ENCODE data around the gene VEZT.

VEZT gene

DNA sequence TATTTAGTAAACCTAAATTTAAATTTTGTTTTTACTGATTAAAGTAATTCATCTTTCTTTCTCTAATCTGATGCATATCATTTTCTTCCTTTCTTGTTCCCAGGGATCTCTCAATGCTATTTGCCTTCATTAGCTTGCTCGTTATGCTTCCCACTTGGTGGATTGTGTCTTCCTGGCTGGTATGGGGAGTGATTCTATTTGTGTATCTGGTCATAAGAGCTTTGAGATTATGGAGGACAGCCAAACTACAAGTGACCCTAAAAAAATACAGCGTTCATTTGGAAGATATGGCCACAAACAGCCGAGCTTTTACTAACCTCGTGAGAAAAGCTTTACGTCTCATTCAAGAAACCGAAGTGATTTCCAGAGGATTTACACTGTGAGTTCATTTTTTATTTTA lies 48.6 kb downstream of the VEZT start:
- no peak for TF ChIP-seq ZNF8 (CRISPR knock-in tag; IDR thresholded peaks at IDR 0.05)
- TF ChIP-seq, protein P1, sequence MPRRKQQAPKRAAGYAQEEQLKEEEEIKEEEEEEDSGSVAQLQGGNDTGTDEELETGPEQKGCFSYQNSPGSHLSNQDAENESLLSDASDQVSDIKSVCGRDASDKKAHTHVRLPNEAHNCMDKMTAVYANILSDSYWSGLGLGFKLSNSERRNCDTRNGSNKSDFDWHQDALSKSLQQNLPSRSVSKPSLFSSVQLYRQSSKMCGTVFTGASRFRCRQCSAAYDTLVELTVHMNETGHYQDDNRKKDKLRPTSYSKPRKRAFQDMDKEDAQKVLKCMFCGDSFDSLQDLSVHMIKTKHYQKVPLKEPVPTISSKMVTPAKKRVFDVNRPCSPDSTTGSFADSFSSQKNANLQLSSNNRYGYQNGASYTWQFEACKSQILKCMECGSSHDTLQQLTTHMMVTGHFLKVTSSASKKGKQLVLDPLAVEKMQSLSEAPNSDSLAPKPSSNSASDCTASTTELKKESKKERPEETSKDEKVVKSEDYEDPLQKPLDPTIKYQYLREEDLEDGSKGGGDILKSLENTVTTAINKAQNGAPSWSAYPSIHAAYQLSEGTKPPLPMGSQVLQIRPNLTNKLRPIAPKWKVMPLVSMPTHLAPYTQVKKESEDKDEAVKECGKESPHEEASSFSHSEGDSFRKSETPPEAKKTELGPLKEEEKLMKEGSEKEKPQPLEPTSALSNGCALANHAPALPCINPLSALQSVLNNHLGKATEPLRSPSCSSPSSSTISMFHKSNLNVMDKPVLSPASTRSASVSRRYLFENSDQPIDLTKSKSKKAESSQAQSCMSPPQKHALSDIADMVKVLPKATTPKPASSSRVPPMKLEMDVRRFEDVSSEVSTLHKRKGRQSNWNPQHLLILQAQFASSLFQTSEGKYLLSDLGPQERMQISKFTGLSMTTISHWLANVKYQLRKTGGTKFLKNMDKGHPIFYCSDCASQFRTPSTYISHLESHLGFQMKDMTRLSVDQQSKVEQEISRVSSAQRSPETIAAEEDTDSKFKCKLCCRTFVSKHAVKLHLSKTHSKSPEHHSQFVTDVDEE (CRISPR knock-in tag; IDR thresholded peaks at IDR 0.05) = no peak
- no peak for TF ChIP-seq ZFP3 (CRISPR knock-in tag; IDR thresholded peaks at IDR 0.05)
- TF ChIP-seq SNAI2 (CRISPR knock-in tag; IDR thresholded peaks at IDR 0.05) = no peak
- TF ChIP-seq CSDC2 (CRISPR knock-in tag; IDR thresholded peaks at IDR 0.05) = no peak
- no peak for TF ChIP-seq TOX (CRISPR knock-in tag; IDR thresholded peaks at IDR 0.05; ENCODE audit: borderline replicate concordance)
- no peak for TF ChIP-seq PPARA (CRISPR knock-in tag; IDR thresholded peaks at IDR 0.05; ENCODE audit: borderline replicate concordance)
- no peak for TF ChIP-seq BACH2 (CRISPR knock-in tag; IDR thresholded peaks at IDR 0.05; ENCODE audit: borderline replicate concordance)
- no peak for TF ChIP-seq TCF4 (CRISPR knock-in tag; IDR thresholded peaks at IDR 0.05; ENCODE audit: borderline replicate concordance)
- no peak for ATAC-seq

- no peak for ATAC-seq
Observed at GRCh38 chr12:95269892-95270291, 52.3 kb downstream of the VEZT start.

DNA sequence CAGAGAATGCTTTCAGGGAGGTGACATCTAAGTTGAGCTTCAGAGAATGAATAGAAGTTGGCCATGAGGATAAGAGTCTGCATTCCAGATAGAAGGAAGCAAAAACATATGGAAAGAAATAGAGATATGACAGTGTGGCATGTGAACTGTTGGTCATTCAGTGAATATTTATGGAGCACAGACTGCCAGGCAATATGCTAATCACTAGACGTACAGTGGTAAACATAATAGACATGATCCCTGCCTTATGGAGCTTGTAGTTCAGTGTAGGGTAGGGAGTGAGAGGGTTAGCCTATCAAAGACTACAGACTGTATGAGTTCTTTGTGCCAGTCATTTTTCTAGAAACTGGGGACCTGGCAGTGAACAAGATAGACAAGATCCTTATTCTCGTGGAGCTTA lies 53.9 kb downstream of the VEZT start:
- no peak for ATAC-seq
- TF ChIP-seq, protein P2, sequence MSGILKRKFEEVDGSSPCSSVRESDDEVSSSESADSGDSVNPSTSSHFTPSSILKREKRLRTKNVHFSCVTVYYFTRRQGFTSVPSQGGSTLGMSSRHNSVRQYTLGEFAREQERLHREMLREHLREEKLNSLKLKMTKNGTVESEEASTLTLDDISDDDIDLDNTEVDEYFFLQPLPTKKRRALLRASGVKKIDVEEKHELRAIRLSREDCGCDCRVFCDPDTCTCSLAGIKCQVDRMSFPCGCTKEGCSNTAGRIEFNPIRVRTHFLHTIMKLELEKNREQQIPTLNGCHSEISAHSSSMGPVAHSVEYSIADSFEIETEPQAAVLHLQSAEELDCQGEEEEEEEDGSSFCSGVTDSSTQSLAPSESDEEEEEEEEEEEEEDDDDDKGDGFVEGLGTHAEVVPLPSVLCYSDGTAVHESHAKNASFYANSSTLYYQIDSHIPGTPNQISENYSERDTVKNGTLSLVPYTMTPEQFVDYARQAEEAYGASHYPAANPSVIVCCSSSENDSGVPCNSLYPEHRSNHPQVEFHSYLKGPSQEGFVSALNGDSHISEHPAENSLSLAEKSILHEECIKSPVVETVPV (CRISPR knock-in tag; IDR thresholded peaks at IDR 0.05) = no peak
- TF ChIP-seq ZNF565 (CRISPR knock-in tag; conservative IDR thresholded peaks at IDR 0.05; ENCODE audit: low read depth) = no peak
- no peak for TF ChIP-seq CREB5 (CRISPR knock-in tag; IDR thresholded peaks at IDR 0.05; ENCODE audit: low read depth)
- TF ChIP-seq TCF4 (CRISPR knock-in tag; IDR thresholded peaks at IDR 0.05; ENCODE audit: borderline replicate concordance) = no peak
- TF ChIP-seq RARB (CRISPR knock-in tag; IDR thresholded peaks at IDR 0.05) = no peak
- TF ChIP-seq TOX (CRISPR knock-in tag; IDR thresholded peaks at IDR 0.05; ENCODE audit: borderline replicate concordance) = no peak
- TF ChIP-seq PPARA (CRISPR knock-in tag; IDR thresholded peaks at IDR 0.05; ENCODE audit: borderline replicate concordance) = no peak
- no peak for TF ChIP-seq ESRRG (CRISPR knock-in tag; IDR thresholded peaks at IDR 0.05)
- no peak for TF ChIP-seq ARNTL (CRISPR knock-in tag; IDR thresholded peaks at IDR 0.05; ENCODE audit: borderline replicate concordance, low read depth)
- no peak for TF ChIP-seq SNAI2 (CRISPR knock-in tag; IDR thresholded peaks at IDR 0.05)
- TF ChIP-seq, protein P3, sequence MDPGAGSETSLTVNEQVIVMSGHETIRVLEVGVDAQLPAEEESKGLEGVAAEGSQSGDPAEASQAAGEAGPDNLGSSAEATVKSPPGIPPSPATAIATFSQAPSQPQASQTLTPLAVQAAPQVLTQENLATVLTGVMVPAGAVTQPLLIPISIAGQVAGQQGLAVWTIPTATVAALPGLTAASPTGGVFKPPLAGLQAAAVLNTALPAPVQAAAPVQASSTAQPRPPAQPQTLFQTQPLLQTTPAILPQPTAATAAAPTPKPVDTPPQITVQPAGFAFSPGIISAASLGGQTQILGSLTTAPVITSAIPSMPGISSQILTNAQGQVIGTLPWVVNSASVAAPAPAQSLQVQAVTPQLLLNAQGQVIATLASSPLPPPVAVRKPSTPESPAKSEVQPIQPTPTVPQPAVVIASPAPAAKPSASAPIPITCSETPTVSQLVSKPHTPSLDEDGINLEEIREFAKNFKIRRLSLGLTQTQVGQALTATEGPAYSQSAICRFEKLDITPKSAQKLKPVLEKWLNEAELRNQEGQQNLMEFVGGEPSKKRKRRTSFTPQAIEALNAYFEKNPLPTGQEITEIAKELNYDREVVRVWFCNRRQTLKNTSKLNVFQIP (CRISPR knock-in tag; IDR thresholded peaks at IDR 0.05; ENCODE audit: borderline replicate concordance, low read depth) = no peak
- no peak for TF ChIP-seq OSR1 (CRISPR knock-in tag; IDR thresholded peaks at IDR 0.05)

More at GRCh38 chr12:95269892-95270291, 52.3 kb downstream of the VEZT start:
- no peak for TF ChIP-seq GLIS3 (CRISPR knock-in tag; IDR thresholded peaks at IDR 0.05)
- no peak for TF ChIP-seq OSR1 (CRISPR knock-in tag; IDR thresholded peaks at IDR 0.05)
- no peak for TF ChIP-seq TCF4 (CRISPR knock-in tag; IDR thresholded peaks at IDR 0.05; ENCODE audit: borderline replicate concordance)
- TF ChIP-seq CREB5 (CRISPR knock-in tag; IDR thresholded peaks at IDR 0.05; ENCODE audit: low read depth) = no peak
- TF ChIP-seq ESRRG (CRISPR knock-in tag; IDR thresholded peaks at IDR 0.05) = no peak
- TF ChIP-seq ZNF8 (CRISPR knock-in tag; IDR thresholded peaks at IDR 0.05) = no peak
- TF ChIP-seq ZFP3 (CRISPR knock-in tag; IDR thresholded peaks at IDR 0.05) = no peak
- TF ChIP-seq, protein P1 (CRISPR knock-in tag; IDR thresholded peaks at IDR 0.05) = no peak
- no peak for TF ChIP-seq BACH2 (CRISPR knock-in tag; IDR thresholded peaks at IDR 0.05; ENCODE audit: borderline replicate concordance)
- TF ChIP-seq, protein P3 (CRISPR knock-in tag; IDR thresholded peaks at IDR 0.05; ENCODE audit: borderline replicate concordance, low read depth) = no peak

Data from SK-N-SH treated with all-trans-retinoic acid at 6 μM for 48 hours (cell line).